Activated CD4-positive, alpha-beta memory T cell treated with anti-CD3 and anti-CD28 coated beads, Interleukin-2, amount 10 ng/mL, durations not matched to agents 7 days and 5 days (primary cell): Measurements from ENCODE around the gene PLIN1. TPM values are rescaled to one million over a fixed set of nuclear protein-coding genes. Genes with fewer than 3 reads are reported as not detected.

Experiments
- CTCF ChIA-PET: fragments of 350-600 bp; sonication (Branson Sonifier 250); formaldehyde crosslinking; loops from one replicate; lab custom pipeline; 2021; ENCODE audit warnings: antibody characterized with exemption, inconsistent platforms; lab: Charles Lee
- POLR2A ChIA-PET: fragments of 350-600 bp; sonication (Branson Sonifier 250); formaldehyde crosslinking; loops from one replicate; lab custom pipeline; 2021; ENCODE audit warnings: antibody characterized with exemption; lab: Charles Lee
- DNase-seq: peaks from one replicate; pipeline ENCODE4 v3.0.0-alpha.2; 2020
- H3K27ac Mint-ChIP-seq: one replicate; pipeline ENCODE4 v1.8.0; 2021; ENCODE audit warnings: mild to moderate bottlenecking, mixed read lengths
- H3K27me3 Mint-ChIP-seq: one replicate; pipeline ENCODE4 v1.8.0; 2021; ENCODE audit warnings: mixed read lengths
- H3K36me3 Mint-ChIP-seq: one replicate; pipeline ENCODE4 v1.8.0; 2021; ENCODE audit warnings: low read depth, mixed read lengths
- H3K4me1 Mint-ChIP-seq: one replicate; pipeline ENCODE4 v1.8.0; 2021; ENCODE audit warnings: mixed read lengths
- H3K4me3 Mint-ChIP-seq: one replicate; pipeline ENCODE4 v1.8.0; 2021; ENCODE audit warnings: mild to moderate bottlenecking, mixed read lengths
- H3K9me3 Mint-ChIP-seq: one replicate; pipeline ENCODE4 v1.8.0; 2021; ENCODE audit warnings: mixed read lengths
- total RNA-seq, 2 experiments: library from RNA; stranded (reverse); gene quantifications; one replicate each; pipeline ENCODE4 v1.2.3, GENCODE V29; 2021

Gene PLIN1
- total RNA-seq, 2 experiments from 2014 or later = 0.08 to 0.15 TPM

GRCh38 chr15:89625716-89626115 lies 53.5 kb downstream of the PLIN1 start:
- Mint-ChIP-seq H3K9me3 (no peaks in the 10 kb centered on the region), H3K4me1 (no peaks in the 10 kb centered on the region), H3K27me3 (no peaks in the 10 kb centered on the region), H3K27ac (no peak overlapping the region), H3K36me3 (peaks cover 80% of the 10 kb centered on the region), H3K4me3 (no peak overlapping the region)
- ChIA-PET POLR2A (no interaction called here), CTCF (no interaction called here)
- DNase-seq = no peak

- CTCF ChIA-PET = interaction anchor here (1.6 kb wide), 1 partner anchor 251 kb away, joined by 3 read pairs; no protein-coding TSS in a partner anchor
- no peak overlapping the region for H3K4me3 Mint-ChIP-seq
- no peaks in the 10 kb centered on the region for H3K27me3 Mint-ChIP-seq
- no peaks in the 10 kb centered on the region for H3K4me1 Mint-ChIP-seq
- POLR2A ChIA-PET = no interaction called here
- no peak for DNase-seq
- no peak overlapping the region for H3K27ac Mint-ChIP-seq
- peaks cover 86% of the 10 kb centered on the region for H3K36me3 Mint-ChIP-seq
- H3K9me3 Mint-ChIP-seq = no peaks in the 10 kb centered on the region
These were observed 56.0 kb downstream of the PLIN1 start for GRCh38 chr15:89623165-89623564.

GRCh38 chr15:89621547-89621946 lies 57.6 kb downstream of the PLIN1 start:
- Mint-ChIP-seq H3K36me3 (peaks cover 82% of the 10 kb centered on the region), H3K4me3 (no peak overlapping the region), H3K9me3 (no peaks in the 10 kb centered on the region), H3K27ac (no peak overlapping the region), H3K4me1 (no peaks in the 10 kb centered on the region), H3K27me3 (no peaks in the 10 kb centered on the region)
- DNase-seq = no peak
- ChIA-PET POLR2A (no interaction called here), CTCF (no interaction called here)

- peaks cover 2% of the 10 kb centered on the region for H3K4me1 Mint-ChIP-seq
- CTCF ChIA-PET = no interaction called here
- H3K9me3 Mint-ChIP-seq = peaks cover 16% of the 10 kb centered on the region
- H3K27me3 Mint-ChIP-seq = no peaks in the 10 kb centered on the region
- POLR2A ChIA-PET = no interaction called here
- no peak overlapping the region for H3K4me3 Mint-ChIP-seq
- DNase-seq = no peak
- peaks cover 78% of the 10 kb centered on the region for H3K36me3 Mint-ChIP-seq
- H3K27ac Mint-ChIP-seq = no peak overlapping the region
These were observed 62.9 kb downstream of the PLIN1 start for GRCh38 chr15:89616228-89616627.

GRCh38 chr15:89615135-89615534 lies 64.0 kb downstream of the PLIN1 start:
- Mint-ChIP-seq H3K4me3 (no peak overlapping the region), H3K36me3 (peaks cover 81% of the 10 kb centered on the region), H3K27me3 (no peaks in the 10 kb centered on the region), H3K27ac (no peak overlapping the region), H3K9me3 (peaks cover 19% of the 10 kb centered on the region), H3K4me1 (peaks cover 2% of the 10 kb centered on the region)
- POLR2A ChIA-PET = interaction anchor here (1.1 kb wide), 1 partner anchor 14 kb away, joined by 3 read pairs; no protein-coding TSS in a partner anchor
- DNase-seq = no peak
- CTCF ChIA-PET = no interaction called here

Other genes with a start within 250 kb of the PLIN1 start
- gene RHCG, start 182.8 kb downstream of the PLIN1 start, total RNA-seq = not detected
- gene TICRR, start 103.9 kb downstream of the PLIN1 start, total RNA-seq = 10 to 100 TPM; 18.2 to 18.5 TPM
- gene KIF7, start 23.9 kb downstream of the PLIN1 start, total RNA-seq = under 1 TPM; 0.13 to 0.15 TPM
- gene PEX11A, start 11.4 kb upstream of the PLIN1 start, total RNA-seq = 1 to 10 TPM; 2.4 to 2.8 TPM
- gene WDR93, start 11.4 kb upstream of the PLIN1 start, total RNA-seq = not detected
- gene MESP1, start 71.9 kb upstream of the PLIN1 start, total RNA-seq = 1 to 10 TPM; 3.2 to 3.5 TPM
- not detected for gene MESP2, start 97.0 kb upstream of the PLIN1 start, total RNA-seq
- 1 to 10 TPM; 3.7 to 4.0 TPM for gene ANPEP, start 135.5 kb upstream of the PLIN1 start, total RNA-seq
- 10 to 100 TPM; 28.3 to 30.3 TPM for gene AP3S2, start 214.6 kb upstream of the PLIN1 start, total RNA-seq
- gene ARPIN, start 233.6 kb upstream of the PLIN1 start, total RNA-seq = not detected